Lung microvascular endothelial cell (primary cell): ENCODE measurements around the gene NCOR2. TPM values are rescaled to one million over a fixed set of nuclear protein-coding genes. Genes with fewer than 3 reads are reported as not detected.

Experiments
- DNase-seq, 2 donors: peaks; one replicate each; pipeline versions ENCODE4 v3.0.0 to v3.0.0-alpha.2; 2010; ENCODE audit warnings: low read depth in 2 of 2
- total RNA-seq: library from RNA; depleted of rRNA; stranded (reverse); fragments of >200 nt; gene quantifications from 2 replicates; pipeline ENCODE4 v1.2.1, GENCODE V29; 2014

NCOR2 gene
- total RNA-seq, 1 donor from 2014 or later: 10.5 TPM

- no peak for DNase-seq
Measured at GRCh38 chr12:124577374-124577773, 10.0 kb upstream of the NCOR2 start.

DNA sequence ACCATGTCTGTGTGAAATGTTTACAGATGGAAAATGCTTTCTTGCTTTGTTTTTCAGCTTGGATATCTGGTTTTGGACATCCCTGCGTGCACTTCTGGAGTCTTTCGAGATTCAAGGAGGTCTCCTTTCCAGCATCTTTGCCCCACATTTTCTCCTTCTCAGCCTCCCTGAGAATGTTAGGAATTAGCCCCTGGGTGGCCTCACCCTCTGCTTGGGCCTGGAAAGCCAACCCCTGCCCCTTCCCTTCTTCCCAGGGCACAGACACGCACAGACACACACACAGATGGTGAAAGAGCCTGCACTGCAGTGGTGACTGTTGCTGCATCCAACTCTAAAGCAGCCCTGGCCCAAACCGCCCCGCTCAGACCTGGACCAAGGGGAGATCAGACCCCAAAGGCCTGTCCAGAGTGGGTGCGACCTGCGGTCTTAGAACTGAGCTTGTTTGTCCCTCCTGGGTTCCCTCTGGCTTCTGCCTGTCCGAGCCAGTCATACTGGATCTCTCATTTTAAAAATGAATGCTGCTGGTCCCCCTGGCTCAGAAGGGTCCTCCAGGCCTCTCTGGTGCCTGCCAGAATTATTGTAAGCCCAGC is 8.7 kb upstream of the NCOR2 start:
- no peak for DNase-seq

DNA sequence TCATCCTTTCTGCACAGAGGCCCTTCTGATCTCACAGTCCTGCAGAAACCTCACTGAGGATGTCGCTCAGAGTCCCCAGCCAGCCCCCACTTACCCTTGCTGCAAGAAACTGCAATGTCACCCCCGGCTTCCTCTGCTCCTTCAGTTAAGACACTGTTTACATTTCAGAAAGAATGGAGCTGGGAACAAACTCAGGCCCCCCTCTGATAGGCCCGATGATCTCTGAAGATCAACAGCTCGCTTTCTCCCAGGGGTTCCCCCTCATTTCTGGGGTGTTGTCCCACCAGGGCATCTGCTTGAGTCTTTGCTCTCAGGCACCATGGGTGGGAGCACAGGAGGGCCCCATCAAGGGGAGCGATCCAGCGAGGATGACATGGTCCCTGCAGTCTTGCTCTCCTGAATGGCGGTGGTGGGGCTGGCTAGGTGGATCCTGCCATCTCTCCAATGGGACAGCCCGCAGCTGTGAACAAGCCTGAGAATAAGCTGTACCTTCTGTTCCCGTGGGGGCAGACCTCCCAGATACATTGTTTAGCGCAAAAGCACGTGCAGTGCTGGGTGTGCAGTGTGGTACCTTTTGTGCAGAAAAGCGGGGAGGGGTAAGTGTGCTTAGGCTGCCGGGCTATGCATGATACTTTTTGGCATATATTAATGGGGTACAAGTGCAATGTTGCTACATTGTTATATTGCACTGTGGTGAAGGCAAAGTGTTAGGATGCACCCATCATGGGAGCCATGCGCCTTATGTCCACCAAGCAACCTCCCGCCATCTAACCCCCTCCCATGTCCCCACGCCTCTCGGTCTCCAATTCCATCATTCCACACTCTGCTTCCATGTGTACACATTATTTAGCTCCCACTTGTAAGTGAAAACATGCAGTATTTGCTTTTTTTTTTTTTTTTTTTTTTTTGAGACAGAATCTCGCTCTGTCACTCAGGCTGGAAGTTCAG is 6.7 kb upstream of the NCOR2 start:
- DNase-seq: no peak

- DNase-seq: no peak
Measured at GRCh38 chr12:124571556-124571955, 4.1 kb upstream of the NCOR2 start.

GRCh38 chr12:124570810-124571209 is 3.4 kb upstream of the NCOR2 start:
- no peak for DNase-seq

DNA sequence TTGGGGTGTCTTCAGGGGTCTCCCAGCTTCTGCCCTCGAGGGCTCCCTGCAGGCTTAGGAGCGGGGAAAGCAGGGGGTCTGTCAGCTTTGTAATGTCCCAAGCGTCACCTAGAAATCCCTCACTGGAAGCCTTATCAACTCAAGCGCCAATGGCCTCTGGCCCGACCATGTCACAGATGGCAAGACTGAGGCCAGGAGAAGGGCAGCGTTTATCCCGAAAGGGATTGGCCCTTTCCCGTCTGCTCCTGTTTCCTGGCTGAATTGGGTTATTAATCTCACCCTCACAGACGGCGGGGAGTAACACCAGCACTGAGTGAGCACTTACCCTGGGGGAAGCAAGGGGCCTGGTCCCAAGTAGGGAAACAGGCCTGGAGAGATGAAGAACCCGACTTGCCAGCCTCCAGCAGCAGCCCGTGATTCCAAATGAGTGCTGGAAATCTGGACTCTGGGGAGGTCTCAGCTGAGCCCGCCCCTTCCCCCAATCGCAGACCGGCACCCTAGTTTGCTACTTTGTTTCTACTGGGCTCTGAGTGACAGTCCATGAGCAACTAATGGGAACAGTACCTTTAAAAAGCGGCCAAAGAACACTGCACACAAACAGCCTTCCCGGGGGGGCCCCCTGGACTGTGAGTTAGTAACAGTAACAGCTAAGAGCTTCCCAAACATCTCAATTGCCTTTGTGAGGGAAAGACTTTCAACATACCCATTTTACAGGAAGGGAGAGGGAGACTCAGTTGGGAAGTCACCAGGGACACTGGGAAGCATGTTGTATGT is 2.1 kb upstream of the NCOR2 start:
- no peak for DNase-seq

DNA sequence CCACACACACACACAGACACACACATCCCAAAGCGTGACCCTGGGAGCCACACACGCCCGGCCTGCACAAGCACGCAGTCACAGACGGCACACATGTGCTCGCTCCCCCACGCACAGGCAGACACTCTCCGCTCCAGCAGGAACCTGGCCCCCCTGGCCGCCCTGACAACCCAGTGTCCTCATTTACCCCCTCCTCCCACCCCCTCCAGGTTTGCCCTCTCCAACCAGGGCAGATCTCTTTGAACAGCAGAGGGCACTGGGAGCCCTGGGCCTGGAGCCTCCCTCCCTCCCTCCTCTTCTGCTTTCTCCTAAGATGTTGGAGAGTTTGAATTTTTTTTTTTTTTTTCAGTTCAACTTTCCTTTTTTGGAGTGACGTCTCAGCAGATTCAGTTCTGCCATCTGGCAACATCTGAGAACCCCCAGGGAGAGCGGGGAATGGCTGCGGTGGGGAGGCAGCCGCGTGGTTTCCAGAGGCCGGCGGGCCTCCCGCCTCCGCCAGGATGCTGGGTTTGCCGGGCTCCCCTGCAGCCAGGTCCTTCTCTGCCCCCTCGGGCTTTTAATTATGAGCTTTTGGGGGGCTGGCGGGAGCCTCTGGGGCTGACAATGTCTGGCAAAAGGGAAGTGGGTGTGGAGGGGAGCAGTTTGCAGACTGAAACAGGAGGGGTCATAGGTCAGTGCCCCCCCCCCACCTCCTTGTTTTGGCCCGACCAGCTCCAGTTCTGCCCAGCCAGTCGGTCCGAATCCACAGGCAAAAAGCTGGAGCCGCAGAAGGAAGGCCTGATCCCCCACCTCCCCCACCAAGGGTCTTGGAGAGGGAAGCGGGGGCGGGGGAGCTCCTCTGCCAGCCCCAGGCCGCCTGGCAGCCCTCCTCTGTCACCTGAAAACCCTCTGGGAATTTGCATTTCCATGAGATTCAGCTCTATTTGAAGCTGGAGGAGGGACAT is 1.3 kb upstream of the NCOR2 start:
- DNase-seq: peak; percentile 42 to 77

DNA sequence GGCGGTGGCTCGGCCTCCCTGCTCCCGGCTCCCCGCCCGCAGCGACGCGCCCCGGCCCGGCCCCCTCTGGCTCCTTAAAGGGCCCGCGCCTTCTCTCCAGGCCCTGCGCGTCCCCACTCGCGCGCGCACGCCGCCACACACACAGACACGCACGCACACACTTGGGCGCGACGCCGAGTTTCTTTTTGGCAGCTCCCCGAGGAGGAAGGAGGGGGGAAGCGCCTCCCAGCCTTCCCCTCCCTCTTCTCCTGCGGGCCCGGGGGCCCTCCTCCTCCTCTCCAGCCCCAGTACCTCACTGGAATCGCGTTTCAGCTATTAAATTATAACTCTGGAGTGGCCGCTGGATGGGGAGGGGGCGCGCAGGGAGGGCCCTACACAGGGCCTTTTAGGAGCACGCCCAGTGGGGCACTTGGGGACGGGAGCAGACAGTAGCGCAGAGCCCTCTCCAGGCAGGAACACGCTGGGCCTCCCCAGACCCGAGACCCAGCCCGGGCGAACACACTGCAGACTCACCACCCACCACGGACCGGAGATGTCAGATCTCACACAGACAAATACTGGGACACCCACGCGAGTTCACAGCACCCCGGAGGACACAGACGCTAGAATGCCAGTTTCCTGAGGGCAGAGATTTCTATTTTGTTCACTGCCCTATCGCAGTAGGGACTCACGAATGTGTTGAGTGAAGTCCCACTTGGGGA is 411 bp upstream of the NCOR2 start:
- DNase-seq: peak; percentile 79 to 90

- peak; percentile 83 to 84 for DNase-seq
Measured at GRCh38 chr12:124566161-124566996, 1.0 kb downstream of the NCOR2 start.

DNA sequence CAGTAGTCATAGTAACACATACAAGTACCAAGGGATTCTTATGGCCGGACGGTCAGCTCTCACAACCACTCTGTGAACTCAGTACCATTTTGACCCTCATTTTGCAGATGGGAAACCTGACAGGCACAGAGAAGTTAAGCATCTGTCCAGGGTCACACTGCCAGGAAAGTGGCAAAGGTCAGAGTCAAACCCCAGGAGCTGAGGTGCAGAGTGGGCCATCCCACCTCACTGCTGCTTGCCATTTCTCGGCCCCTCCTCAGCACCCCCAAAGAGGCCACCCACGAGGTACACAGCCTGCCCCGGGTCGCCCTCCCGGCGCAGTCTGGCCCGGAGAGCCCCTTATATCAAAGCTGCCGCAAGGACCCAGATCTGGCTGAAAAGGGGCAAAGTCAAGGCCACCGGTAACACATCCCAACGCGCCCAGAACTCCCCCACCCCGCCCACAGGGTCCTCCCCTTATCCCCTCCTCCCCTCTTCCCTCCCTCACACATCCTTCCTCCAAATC is 1.7 kb downstream of the NCOR2 start:
- no peak for DNase-seq

DNA sequence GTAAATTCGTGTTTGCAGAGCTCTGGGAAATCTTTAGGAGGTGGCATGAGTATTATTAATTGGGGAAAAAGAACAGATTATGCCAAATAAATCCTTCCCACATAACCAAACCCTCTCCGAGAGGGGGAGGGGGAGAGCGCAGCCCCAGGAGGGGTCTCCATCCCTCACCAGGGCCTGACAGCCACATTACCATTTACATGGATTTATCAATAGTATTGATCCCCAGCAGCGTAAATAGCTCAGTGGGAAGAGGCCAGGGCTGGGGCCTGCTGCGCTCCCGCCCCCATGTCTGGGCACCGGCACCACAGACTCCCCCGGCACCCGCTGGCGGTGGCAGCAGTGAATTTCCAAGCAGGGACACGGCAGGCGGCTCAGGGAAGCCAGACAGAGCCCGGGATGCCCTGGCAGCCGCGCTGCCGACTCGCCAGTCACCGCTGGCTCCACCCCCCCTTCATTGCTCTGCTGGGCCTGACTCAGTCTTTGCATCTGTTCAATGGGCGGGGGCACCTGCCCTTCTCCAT is 2.4 kb downstream of the NCOR2 start:
- DNase-seq: peak in 1 of 2 donors; percentile 28

- no peak for DNase-seq
Measured at GRCh38 chr12:124564232-124564958, 3.0 kb downstream of the NCOR2 start.

DNA sequence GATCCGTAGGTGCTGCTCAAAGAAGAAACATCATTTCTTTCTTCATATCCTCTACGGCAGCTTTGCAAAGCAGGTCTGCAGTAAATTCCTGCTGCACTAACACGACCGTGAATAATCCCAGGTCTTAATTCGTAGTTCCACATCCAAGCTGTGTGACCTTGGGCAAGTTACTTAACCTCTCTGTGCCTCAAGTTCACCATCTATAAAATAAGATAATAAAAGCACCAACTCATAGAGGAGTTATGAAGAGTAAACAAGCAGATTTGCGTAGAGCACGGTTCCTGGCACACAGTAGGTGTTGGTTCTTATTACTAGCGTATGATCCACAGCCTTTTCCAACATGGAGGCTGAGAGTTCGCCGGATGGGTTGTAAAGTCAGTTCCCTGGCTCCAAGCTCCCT is 3.6 kb downstream of the NCOR2 start:
- DNase-seq: no peak

DNA sequence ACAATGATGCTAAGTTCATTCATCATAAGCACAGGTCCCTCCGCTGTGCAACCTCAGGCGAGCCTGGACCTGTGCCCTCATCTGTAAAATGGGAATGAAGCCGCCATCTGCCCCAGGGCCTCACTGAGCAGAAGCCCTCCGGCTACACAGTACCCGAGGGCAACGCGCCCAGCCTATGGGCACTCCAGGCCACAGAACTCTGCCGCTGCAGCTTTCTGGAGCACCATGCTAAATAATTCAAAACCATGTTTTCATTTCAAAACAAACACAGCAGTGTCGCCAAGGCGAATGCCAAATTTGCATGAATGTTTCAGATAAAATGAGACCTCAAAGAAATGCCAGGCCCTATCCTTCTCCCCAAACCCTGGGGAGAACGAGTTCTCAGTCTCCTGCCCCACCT is 4.0 kb downstream of the NCOR2 start:
- DNase-seq: no peak

GRCh38 chr12:124562796-124563181 is 4.6 kb downstream of the NCOR2 start:
- no peak for DNase-seq

DNA sequence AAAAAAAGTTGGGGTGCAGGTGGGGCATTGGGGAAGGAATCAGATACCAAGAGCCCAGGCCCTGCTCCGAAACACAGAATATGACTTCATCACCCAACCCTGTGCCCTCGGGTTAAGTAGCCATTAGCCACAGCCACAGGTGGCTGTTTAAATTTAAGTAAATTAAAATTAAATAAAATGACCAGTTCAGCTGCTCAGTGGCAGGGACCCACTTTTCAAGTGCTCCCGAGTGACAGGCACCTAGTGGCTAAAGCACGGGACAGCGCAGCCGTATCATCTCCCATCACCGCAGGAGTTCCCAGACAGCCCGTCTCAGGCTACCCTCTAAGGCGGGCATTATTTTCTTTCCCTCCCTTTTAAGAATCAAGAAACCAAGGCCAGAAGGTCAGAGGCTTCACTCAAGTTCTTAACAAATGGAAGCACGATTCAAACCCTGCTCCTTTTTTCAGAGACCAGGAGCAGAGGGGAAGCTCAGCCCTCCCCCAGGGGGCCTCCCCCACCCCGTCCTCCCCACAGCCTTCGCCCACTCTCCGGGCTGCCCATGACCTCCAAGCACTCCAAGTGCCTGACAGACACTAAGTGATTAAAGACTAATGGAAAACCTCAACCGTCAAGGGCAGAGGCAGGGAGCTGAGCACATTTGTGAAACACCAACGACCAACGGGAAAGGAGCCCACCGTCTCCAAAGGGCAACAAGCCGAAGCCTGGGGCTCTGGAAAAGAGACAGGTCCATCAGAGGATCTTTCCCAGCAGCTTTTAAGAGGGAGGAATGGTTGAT is 5.2 kb downstream of the NCOR2 start:
- DNase-seq: no peak

DNA sequence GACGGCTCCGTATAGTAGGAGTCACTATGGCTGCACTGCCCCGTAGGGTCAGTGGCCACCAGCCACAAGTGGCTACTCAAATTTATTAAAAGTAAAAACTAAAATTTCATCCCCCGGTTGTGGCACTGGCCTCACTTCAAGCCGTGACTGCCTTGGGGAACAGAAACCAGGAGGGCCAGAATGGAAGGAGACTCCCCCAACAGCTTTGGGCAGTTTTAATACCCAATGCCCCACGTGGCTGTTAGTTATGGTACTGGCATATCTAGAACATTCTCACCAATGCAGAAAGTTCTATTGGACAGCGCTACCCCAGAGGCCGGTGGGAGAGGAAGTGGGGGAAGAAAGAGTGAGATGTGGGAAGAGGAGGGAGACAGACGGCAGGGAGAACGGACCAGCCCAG is 6.2 kb downstream of the NCOR2 start:
- no peak for DNase-seq
